Parathyroid adenoma (tissue), 2 donors: ENCODE results near the gene PRAF2.

Experiments used
- H2AFZ ChIP-seq: fragments of 300-600 bp; sonication (generic); one replicate; pipeline ENCODE4 v1.7.0; 2017; ENCODE audit warnings: antibody characterized with exemption, mild to moderate bottlenecking
- H3K27ac ChIP-seq: fragments of 300-600 bp; sonication (generic); one replicate; pipeline ENCODE4 v1.7.0; 2017
- H3K27me3 ChIP-seq: fragments of 300-600 bp; sonication (generic); one replicate; pipeline ENCODE4 v1.7.0; 2017; ENCODE audit warnings: low read length; ENCODE audit not compliant: control insufficient read depth, insufficient read depth
- H3K36me3 ChIP-seq: fragments of 300-600 bp; sonication (generic); one replicate; pipeline ENCODE4 v1.7.0; 2017; ENCODE audit warnings: low read length; ENCODE audit not compliant: control insufficient read depth, insufficient read depth
- H3K4me1 ChIP-seq: fragments of 300-600 bp; sonication (generic); one replicate; pipeline ENCODE4 v1.7.0; 2017; ENCODE audit warnings: control low read depth
- H3K4me2 ChIP-seq: fragments of 300-600 bp; sonication (generic); one replicate; pipeline ENCODE4 v1.7.0; 2017; ENCODE audit warnings: low read length
- H3K4me3 ChIP-seq: fragments of 300-600 bp; sonication (generic); one replicate; pipeline ENCODE4 v1.7.0; 2017; ENCODE audit warnings: low read depth, low read length
- H3K79me2 ChIP-seq: fragments of 300-600 bp; sonication (generic); one replicate; pipeline ENCODE4 v1.7.0; 2017; ENCODE audit warnings: control low read depth
- H3K9ac ChIP-seq: fragments of 300-600 bp; sonication (generic); one replicate; pipeline ENCODE4 v1.7.0; 2017; ENCODE audit warnings: mild to moderate bottlenecking
- H3K9me3 ChIP-seq: fragments of 300-600 bp; sonication (generic); one replicate; pipeline ENCODE4 v1.7.0; 2017; ENCODE audit warnings: low read length; ENCODE audit not compliant: control insufficient read depth
- CTCF ChIP-seq: fragments of 300-600 bp; sonication (generic); IDR thresholded peaks from one replicate; pipeline ENCODE4 v1.7.0; 2017; ENCODE audit warnings: antibody characterized with exemption, mild to moderate bottlenecking
- donor health status: primary hyperparathyroidism.

Gene PRAF2

DNA sequence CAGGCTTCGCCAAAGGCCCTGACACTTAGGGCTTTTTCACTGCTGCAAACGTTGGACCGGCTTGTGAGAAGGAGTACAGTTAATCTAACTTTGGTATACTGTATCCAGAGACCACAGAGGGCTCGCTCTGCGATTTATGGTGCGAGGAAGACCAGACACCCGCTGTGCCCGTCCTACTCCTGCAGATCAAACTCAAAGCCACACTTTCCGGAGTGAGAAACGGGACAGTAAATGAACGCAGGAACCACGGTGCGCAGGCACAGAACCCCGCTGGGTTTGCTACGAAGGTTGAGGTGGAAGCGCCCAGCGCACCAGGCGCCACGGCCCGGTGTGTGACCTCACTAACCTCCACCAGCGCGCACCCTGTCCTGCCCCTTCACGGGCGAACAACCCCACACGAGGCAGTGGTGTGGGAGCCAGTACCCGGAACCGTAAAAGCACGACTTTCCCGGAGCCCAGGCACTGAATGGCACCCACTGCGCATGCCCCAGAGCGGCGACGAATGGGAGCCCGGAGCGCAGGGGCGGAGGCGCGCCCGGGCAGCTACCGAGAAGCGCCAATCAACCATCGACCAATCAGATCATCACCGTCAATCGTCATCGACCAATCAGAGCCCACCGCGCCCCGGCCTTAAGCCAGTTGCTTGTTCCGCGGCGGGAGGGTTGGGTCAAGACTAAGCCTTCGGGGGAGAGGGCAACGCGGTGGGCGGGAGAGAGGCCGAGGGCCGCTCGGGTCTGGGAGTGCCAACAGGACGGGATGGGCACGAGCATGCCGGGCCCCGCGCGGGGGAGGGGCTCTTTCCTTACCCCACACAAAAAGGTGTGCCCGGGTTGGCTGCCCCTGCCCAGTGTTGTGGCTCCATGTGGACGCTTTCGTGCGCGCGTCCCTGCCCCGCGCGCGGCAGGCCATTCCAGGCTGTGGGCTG is 27.2 kb upstream of the PRAF2 start:
- no peak for TF ChIP-seq CTCF
- Histone ChIP-seq H3K27me3 (no peaks in the 10 kb centered on the region), H3K4me3 (peak overlapping the region; percentile 70), H3K79me2 (no peaks in the 10 kb centered on the region), H3K9ac (no peak overlapping the region), H3K9me3 (no peaks in the 10 kb centered on the region), H3K36me3 (no peaks in the 10 kb centered on the region), H3K4me1 (no peaks in the 10 kb centered on the region), H2AFZ (peak overlapping the region; percentile 84), H3K4me2 (peak overlapping the region; percentile 87), H3K27ac (peak overlapping the region; percentile 53)

DNA sequence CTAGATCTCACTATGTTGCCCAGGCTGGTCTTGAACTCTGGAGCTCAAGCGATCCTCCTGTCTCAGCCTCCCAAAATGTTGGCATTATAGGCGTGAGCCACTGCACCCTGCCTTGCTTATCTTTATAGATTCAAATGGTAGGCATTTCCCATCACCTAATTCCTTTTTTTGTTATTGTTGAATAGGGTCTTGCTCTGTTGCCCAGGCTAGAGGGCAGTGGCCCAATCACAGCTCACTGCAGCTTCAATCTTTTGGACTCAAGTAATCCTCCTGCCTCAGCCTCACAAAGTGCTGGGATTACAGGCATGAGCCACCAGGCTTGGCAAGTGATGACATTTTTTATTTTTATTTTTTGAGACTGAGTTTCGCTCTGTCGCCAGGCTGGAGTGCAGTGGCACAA is 22.6 kb upstream of the PRAF2 start:
- Histone ChIP-seq H3K9ac (no peak overlapping the region), H3K79me2 (no peaks in the 10 kb centered on the region), H3K27ac (no peak overlapping the region), H3K4me3 (no peak overlapping the region), H3K9me3 (no peaks in the 10 kb centered on the region), H3K4me2 (no peak overlapping the region), H3K36me3 (no peaks in the 10 kb centered on the region), H3K27me3 (no peaks in the 10 kb centered on the region), H2AFZ (no peak overlapping the region), H3K4me1 (no peaks in the 10 kb centered on the region)
- no peak for TF ChIP-seq CTCF

- no peak overlapping the region for H3K27ac ChIP-seq
- no peaks in the 10 kb centered on the region for H3K36me3 ChIP-seq
- H3K4me1 ChIP-seq, result no peaks in the 10 kb centered on the region
- H3K9ac ChIP-seq, result no peak overlapping the region
- no peak for TF ChIP-seq CTCF
- no peak overlapping the region for H3K4me2 ChIP-seq
- no peaks in the 10 kb centered on the region for H3K27me3 ChIP-seq
- H3K4me3 ChIP-seq, result no peak overlapping the region
- H3K9me3 ChIP-seq, result no peaks in the 10 kb centered on the region
- H3K79me2 ChIP-seq, result no peaks in the 10 kb centered on the region
- no peak overlapping the region for H2AFZ ChIP-seq
These were observed 15.8 kb upstream of the PRAF2 start for GRCh38 chrX:49089553-49089952.

GRCh38 chrX:49082271-49082871 is 8.6 kb upstream of the PRAF2 start:
- no peak overlapping the region for H3K4me3 ChIP-seq
- H3K79me2 ChIP-seq, result no peaks in the 10 kb centered on the region
- no peaks in the 10 kb centered on the region for H3K4me1 ChIP-seq
- H3K27me3 ChIP-seq, result no peaks in the 10 kb centered on the region
- H3K9ac ChIP-seq, result no peak overlapping the region
- H3K9me3 ChIP-seq, result no peaks in the 10 kb centered on the region
- H2AFZ ChIP-seq, result no peak overlapping the region
- H3K27ac ChIP-seq, result no peak overlapping the region
- H3K4me2 ChIP-seq, result no peak overlapping the region
- no peaks in the 10 kb centered on the region for H3K36me3 ChIP-seq
- no peak for TF ChIP-seq CTCF
